ENCODE measurements around the gene P3H3.

The P3H3 gene

GRCh38 chr12:6795088-6795487 lies 33.1 kb upstream of the P3H3 start:
- no peaks in the 10 kb centered on the region for H3K27me3 ChIP-seq (ENCODE audit: insufficient read depth, low read depth)
- no peak overlapping the region for H2AFZ ChIP-seq (ENCODE audit: low read depth)
- no peaks in the 10 kb centered on the region for H4K20me1 ChIP-seq (ENCODE audit: insufficient read depth)
- H3K79me2 ChIP-seq (ENCODE audit: insufficient read depth, low read depth): no peaks in the 10 kb centered on the region
- H3K27ac ChIP-seq: no peak overlapping the region
- no peaks in the 10 kb centered on the region for H3K4me1 ChIP-seq (ENCODE audit: low read depth, poor library complexity, severe bottlenecking)
- no peak overlapping the region for H3K9ac ChIP-seq
- TF ChIP-seq, protein P1, sequence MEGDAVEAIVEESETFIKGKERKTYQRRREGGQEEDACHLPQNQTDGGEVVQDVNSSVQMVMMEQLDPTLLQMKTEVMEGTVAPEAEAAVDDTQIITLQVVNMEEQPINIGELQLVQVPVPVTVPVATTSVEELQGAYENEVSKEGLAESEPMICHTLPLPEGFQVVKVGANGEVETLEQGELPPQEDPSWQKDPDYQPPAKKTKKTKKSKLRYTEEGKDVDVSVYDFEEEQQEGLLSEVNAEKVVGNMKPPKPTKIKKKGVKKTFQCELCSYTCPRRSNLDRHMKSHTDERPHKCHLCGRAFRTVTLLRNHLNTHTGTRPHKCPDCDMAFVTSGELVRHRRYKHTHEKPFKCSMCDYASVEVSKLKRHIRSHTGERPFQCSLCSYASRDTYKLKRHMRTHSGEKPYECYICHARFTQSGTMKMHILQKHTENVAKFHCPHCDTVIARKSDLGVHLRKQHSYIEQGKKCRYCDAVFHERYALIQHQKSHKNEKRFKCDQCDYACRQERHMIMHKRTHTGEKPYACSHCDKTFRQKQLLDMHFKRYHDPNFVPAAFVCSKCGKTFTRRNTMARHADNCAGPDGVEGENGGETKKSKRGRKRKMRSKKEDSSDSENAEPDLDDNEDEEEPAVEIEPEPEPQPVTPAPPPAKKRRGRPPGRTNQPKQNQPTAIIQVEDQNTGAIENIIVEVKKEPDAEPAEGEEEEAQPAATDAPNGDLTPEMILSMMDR (conservative IDR thresholded peaks at IDR 0.05; ENCODE audit: low read depth, low read length): no peak
- no peak overlapping the region for H3K4me3 ChIP-seq (IDR thresholded peaks at IDR 0.05; ENCODE audit: insufficient read depth, low read depth, low read length)
- H3K36me3 ChIP-seq (ENCODE audit: insufficient read depth): no peaks in the 10 kb centered on the region
- H3K4me2 ChIP-seq: no peak overlapping the region

GRCh38 chr12:6796576-6796975 lies 31.6 kb upstream of the P3H3 start:
- TF ChIP-seq, protein P1 (conservative IDR thresholded peaks at IDR 0.05; ENCODE audit: low read depth, low read length): no peak

GRCh38 chr12:6799147-6799546 lies 29.1 kb upstream of the P3H3 start:
- no peak overlapping the region for H2AFZ ChIP-seq (ENCODE audit: low read depth)
- H3K9ac ChIP-seq: no peak overlapping the region
- TF ChIP-seq, protein P1 (conservative IDR thresholded peaks at IDR 0.05; ENCODE audit: low read depth, low read length): no peak
- no peak overlapping the region for H3K4me3 ChIP-seq (IDR thresholded peaks at IDR 0.05; ENCODE audit: insufficient read depth, low read depth, low read length)
- H3K4me1 ChIP-seq (ENCODE audit: low read depth, poor library complexity, severe bottlenecking): no peaks in the 10 kb centered on the region
- H3K27me3 ChIP-seq (ENCODE audit: insufficient read depth, low read depth): no peaks in the 10 kb centered on the region
- no peak overlapping the region for H3K27ac ChIP-seq
- no peaks in the 10 kb centered on the region for H3K79me2 ChIP-seq (ENCODE audit: insufficient read depth, low read depth)
- H3K4me2 ChIP-seq: no peak overlapping the region
- H4K20me1 ChIP-seq (ENCODE audit: insufficient read depth): no peaks in the 10 kb centered on the region
- no peaks in the 10 kb centered on the region for H3K36me3 ChIP-seq (ENCODE audit: insufficient read depth)

More at GRCh38 chr12:6796576-6796975, 31.6 kb upstream of the P3H3 start:
- Histone ChIP-seq H3K4me1 (ENCODE audit: low read depth, poor library complexity, severe bottlenecking) (no peaks in the 10 kb centered on the region), H2AFZ (ENCODE audit: low read depth) (no peak overlapping the region), H3K9ac (no peak overlapping the region), H3K27ac (no peak overlapping the region), H3K4me2 (no peak overlapping the region), H3K79me2 (ENCODE audit: insufficient read depth, low read depth) (no peaks in the 10 kb centered on the region), H4K20me1 (ENCODE audit: insufficient read depth) (no peaks in the 10 kb centered on the region), H3K27me3 (ENCODE audit: insufficient read depth, low read depth) (no peaks in the 10 kb centered on the region), H3K36me3 (ENCODE audit: insufficient read depth) (no peaks in the 10 kb centered on the region), H3K4me3 (IDR thresholded peaks at IDR 0.05; ENCODE audit: insufficient read depth, low read depth, low read length) (no peak overlapping the region)

DNA sequence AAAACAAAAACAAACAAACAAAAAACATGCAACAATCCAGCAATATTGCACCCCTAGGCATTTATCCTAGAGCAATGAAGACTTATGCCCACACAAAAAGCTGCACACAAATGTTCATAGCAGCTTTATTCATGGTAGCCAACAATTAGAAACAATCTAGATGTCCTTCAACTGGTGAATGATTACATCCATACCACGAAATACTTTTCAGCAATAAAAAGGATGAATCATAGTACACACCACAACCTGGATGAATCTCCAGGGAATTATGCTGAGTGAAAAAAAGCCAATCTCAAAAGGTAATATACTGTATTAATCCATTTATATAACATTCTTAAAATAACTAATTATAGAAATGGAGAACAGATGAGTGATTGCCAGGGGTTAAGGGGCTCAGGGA lies 21.0 kb upstream of the P3H3 start:
- H4K20me1 ChIP-seq (ENCODE audit: insufficient read depth): no peaks in the 10 kb centered on the region
- H3K4me1 ChIP-seq (ENCODE audit: low read depth, poor library complexity, severe bottlenecking): no peaks in the 10 kb centered on the region
- H3K27me3 ChIP-seq (ENCODE audit: insufficient read depth, low read depth): no peaks in the 10 kb centered on the region
- H3K27ac ChIP-seq: no peak overlapping the region
- H3K4me2 ChIP-seq: no peak overlapping the region
- H3K36me3 ChIP-seq (ENCODE audit: insufficient read depth): no peaks in the 10 kb centered on the region
- H2AFZ ChIP-seq (ENCODE audit: low read depth): no peak overlapping the region
- H3K79me2 ChIP-seq (ENCODE audit: insufficient read depth, low read depth): no peaks in the 10 kb centered on the region
- H3K4me3 ChIP-seq (IDR thresholded peaks at IDR 0.05; ENCODE audit: insufficient read depth, low read depth, low read length): no peak overlapping the region
- TF ChIP-seq, protein P1 (conservative IDR thresholded peaks at IDR 0.05; ENCODE audit: low read depth, low read length): no peak
- H3K9ac ChIP-seq: no peak overlapping the region
